H1 (cell line): ENCODE measurements around the gene TMEM151A. TPM values are rescaled to one million over a fixed set of nuclear protein-coding genes. Genes with fewer than 3 reads are reported as not detected.

Experiments
- TAF1 ChIP-seq: IDR thresholded peaks from 2 replicates; pipeline ENCODE4 v1.6.1; 2011; ENCODE audit warnings: mild to moderate bottlenecking, low read depth, low read length
- polyA plus RNA-seq, 7 experiments: library from polyadenylated mRNA; depleted of rRNA in 3 of 7; stranded (reverse) in 5 of 7; unstranded in 2 of 7; fragments of >200 nt in 5 of 7; fragments of 200-250 nt in 2 of 7; gene quantifications; 1 replicate in 5 of 7; 2 replicates in 1 of 7; 4 replicates in 1 of 7; pipeline versions ENCODE4 v1.2.1 to v1.2.3, GENCODE V29; 2011 to 2013; ENCODE audit warnings: missing spikeins in 2 of 7, mixed read lengths in 2 of 7
- total RNA-seq: library from RNA; stranded (reverse); fragmentation: NEBNext Ultra II Directional; extraction: Animal tissue kit (Norgen Biotek cat#: 25700); gene quantifications from 2 replicates; pipeline ENCODE4 v1.2.1, GENCODE V29; 2021

TMEM151A gene
- total and polyA plus RNA-seq, 2 of the 8 experiments (the other 6 are each of a cell fraction or from before 2014, with no cell fraction given): 3.2 TPM

GRCh38 chr11:66271816-66272215 is 19.9 kb upstream of the TMEM151A start (continued):
- TF ChIP-seq TAF1: no peak
